Stimulated activated memory B cell treated with anti-CD40 and anti-IgM and Interleukin-4, amounts not matched to agents 10 μg/mL and 1 μg/mL and 100 μg/mL, for 72 hours (primary cell): Measurements from ENCODE around the gene ZNF624.
A peak's percentile ranks its signal among the peaks of the same experiment; 100 is the strongest.

Source experiments
- ATAC-seq: fragments of 150-1000 bp; cut with Tn5 transposase; 2 replicates; pipeline ENCODE4 v1.10.0; 2021
- H3K27ac Mint-ChIP-seq: one replicate; pipeline ENCODE4 v1.8.0; 2022; ENCODE audit warnings: mild to moderate bottlenecking, mixed read lengths
- H3K27me3 Mint-ChIP-seq: one replicate; pipeline ENCODE4 v1.8.0; 2022; ENCODE audit warnings: mixed read lengths
- H3K36me3 Mint-ChIP-seq: one replicate; pipeline ENCODE4 v1.8.0; 2022; ENCODE audit warnings: mixed read lengths
- H3K4me1 Mint-ChIP-seq: one replicate; pipeline ENCODE4 v1.8.0; 2022; ENCODE audit warnings: mixed read lengths
- H3K4me3 Mint-ChIP-seq: one replicate; pipeline ENCODE4 v1.8.0; 2022; ENCODE audit warnings: mild to moderate bottlenecking, moderate library complexity, mixed read lengths
- H3K9me3 Mint-ChIP-seq: one replicate; pipeline ENCODE4 v1.8.0; 2022; ENCODE audit warnings: mixed read lengths

Gene ZNF624

GRCh38 chr17:16639438-16639837 lies 14.2 kb downstream of the ZNF624 start:
- ATAC-seq = no peak
- Mint-ChIP-seq H3K9me3 (no peaks in the 10 kb centered on the region), H3K27ac (no peak overlapping the region)

GRCh38 chr17:16623282-16623681 lies 30.4 kb downstream of the ZNF624 start:
- ATAC-seq = no peak
- H3K4me1 Mint-ChIP-seq = no peaks in the 10 kb centered on the region

More at GRCh38 chr17:16639438-16639837, 14.2 kb downstream of the ZNF624 start:
- H3K27me3 Mint-ChIP-seq = no peaks in the 10 kb centered on the region
- H3K4me3 Mint-ChIP-seq = no peak overlapping the region
- H3K4me1 Mint-ChIP-seq = no peaks in the 10 kb centered on the region
- H3K36me3 Mint-ChIP-seq = peaks cover 77% of the 10 kb centered on the region

GRCh38 chr17:16622540-16623277 lies 30.9 kb downstream of the ZNF624 start:
- H3K36me3 Mint-ChIP-seq = peaks cover 70% of the 10 kb centered on the region
- no peak overlapping the region for H3K27ac Mint-ChIP-seq
- H3K4me3 Mint-ChIP-seq = no peak overlapping the region
- H3K9me3 Mint-ChIP-seq = peaks cover 27% of the 10 kb centered on the region
- H3K4me1 Mint-ChIP-seq = no peaks in the 10 kb centered on the region
- H3K27me3 Mint-ChIP-seq = no peaks in the 10 kb centered on the region
- no peak for ATAC-seq

More at GRCh38 chr17:16623282-16623681, 30.4 kb downstream of the ZNF624 start:
- Mint-ChIP-seq H3K36me3 (peaks cover 76% of the 10 kb centered on the region), H3K9me3 (peaks cover 30% of the 10 kb centered on the region), H3K4me3 (no peak overlapping the region), H3K27me3 (no peaks in the 10 kb centered on the region), H3K27ac (no peak overlapping the region)

GRCh38 chr17:16617481-16618060 lies 36.1 kb downstream of the ZNF624 start:
- Mint-ChIP-seq H3K27me3 (no peaks in the 10 kb centered on the region), H3K36me3 (peaks cover 41% of the 10 kb centered on the region)

GRCh38 chr17:16599537-16599936 lies 54.1 kb downstream of the ZNF624 start:
- no peak for ATAC-seq
- Mint-ChIP-seq H3K27me3 (peaks cover 8% of the 10 kb centered on the region), H3K36me3 (peaks cover under 1% of the 10 kb centered on the region), H3K27ac (no peak overlapping the region), H3K4me1 (no peaks in the 10 kb centered on the region), H3K9me3 (peaks cover 11% of the 10 kb centered on the region), H3K4me3 (no peak overlapping the region)

More at GRCh38 chr17:16617481-16618060, 36.1 kb downstream of the ZNF624 start:
- no peak for ATAC-seq
- no peaks in the 10 kb centered on the region for H3K4me1 Mint-ChIP-seq
- H3K27ac Mint-ChIP-seq = no peak overlapping the region
- peaks cover 32% of the 10 kb centered on the region for H3K9me3 Mint-ChIP-seq
- H3K4me3 Mint-ChIP-seq = no peak overlapping the region

- no peaks in the 10 kb centered on the region for H3K9me3 Mint-ChIP-seq
- no peak overlapping the region for H3K4me3 Mint-ChIP-seq
- H3K36me3 Mint-ChIP-seq = no peaks in the 10 kb centered on the region
- no peak for ATAC-seq
- H3K27ac Mint-ChIP-seq = no peak overlapping the region
- H3K4me1 Mint-ChIP-seq = peaks cover 8% of the 10 kb centered on the region
- H3K27me3 Mint-ChIP-seq = peaks cover 46% of the 10 kb centered on the region
Measured at GRCh38 chr17:16593356-16594102, 60.1 kb downstream of the ZNF624 start.

- H3K36me3 Mint-ChIP-seq = no peaks in the 10 kb centered on the region
- H3K9me3 Mint-ChIP-seq = no peaks in the 10 kb centered on the region
- peak overlapping the region; percentile 30 for H3K27ac Mint-ChIP-seq
- peak; percentile 92 for ATAC-seq
- peaks cover 11% of the 10 kb centered on the region for H3K4me1 Mint-ChIP-seq
- H3K27me3 Mint-ChIP-seq = peaks cover 54% of the 10 kb centered on the region
- peak overlapping the region; percentile 78 for H3K4me3 Mint-ChIP-seq
Measured at GRCh38 chr17:16589097-16589969, 64.3 kb downstream of the ZNF624 start.

GRCh38 chr17:16585796-16586195 lies 67.9 kb downstream of the ZNF624 start:
- H3K27ac Mint-ChIP-seq = no peak overlapping the region
- H3K4me1 Mint-ChIP-seq = peaks cover 18% of the 10 kb centered on the region
- no peaks in the 10 kb centered on the region for H3K36me3 Mint-ChIP-seq
- H3K4me3 Mint-ChIP-seq = no peak overlapping the region
- peaks cover 72% of the 10 kb centered on the region for H3K27me3 Mint-ChIP-seq
- H3K9me3 Mint-ChIP-seq = no peaks in the 10 kb centered on the region
- no peak for ATAC-seq

GRCh38 chr17:16584273-16584995 lies 69.2 kb downstream of the ZNF624 start:
- Mint-ChIP-seq H3K9me3 (no peaks in the 10 kb centered on the region), H3K27ac (no peak overlapping the region), H3K27me3 (peaks cover 72% of the 10 kb centered on the region), H3K4me3 (peak overlapping the region; percentile 80), H3K36me3 (peaks cover 5% of the 10 kb centered on the region), H3K4me1 (peaks cover 13% of the 10 kb centered on the region)
- ATAC-seq = peak; percentile 92

- no peaks in the 10 kb centered on the region for H3K9me3 Mint-ChIP-seq
- peaks cover 11% of the 10 kb centered on the region for H3K4me1 Mint-ChIP-seq
- peaks cover 5% of the 10 kb centered on the region for H3K36me3 Mint-ChIP-seq
- H3K27me3 Mint-ChIP-seq = peaks cover 74% of the 10 kb centered on the region
- H3K4me3 Mint-ChIP-seq = peak overlapping the region; percentile 80
- H3K27ac Mint-ChIP-seq = no peak overlapping the region
- no peak for ATAC-seq
Measured at GRCh38 chr17:16583781-16584180, 69.9 kb downstream of the ZNF624 start.

- Mint-ChIP-seq H3K4me1 (peaks cover 13% of the 10 kb centered on the region), H3K9me3 (no peaks in the 10 kb centered on the region), H3K27me3 (peaks cover 13% of the 10 kb centered on the region), H3K36me3 (no peaks in the 10 kb centered on the region), H3K4me3 (no peak overlapping the region), H3K27ac (no peak overlapping the region)
- ATAC-seq = no peak
Measured at GRCh38 chr17:16573466-16573865, 80.2 kb downstream of the ZNF624 start.
